WERI-Rb-1 (cell line): ENCODE measurements around the gene GOSR2.
"Not testable (repeated sequence)": the region's sequence is repeated elsewhere in the genome, so short reads cannot be mapped to it uniquely, and the experiment has no call there.

ENCODE experiments used
- DNase-seq: peaks from one replicate; pipeline ENCODE4 v3.0.0-alpha.2; 2020
- H3K27ac ChIP-seq: fragments of 250-450 bp; sonication (Bioruptor Pico); 2 replicates; pipeline ENCODE4 v1.5.1; 2020; ENCODE audit warnings: mild to moderate bottlenecking, moderate library complexity
- H3K27me3 ChIP-seq: fragments of 250-450 bp; sonication (Bioruptor Pico); 2 replicates; pipeline ENCODE4 v1.5.1; 2021; ENCODE audit warnings: mild to moderate bottlenecking, low read depth, moderate library complexity; ENCODE audit not compliant: insufficient read depth, severe bottlenecking
- H3K36me3 ChIP-seq: fragments of 250-450 bp; sonication (Bioruptor Pico); 2 replicates; pipeline ENCODE4 v1.5.1; 2020; ENCODE audit warnings: mild to moderate bottlenecking, moderate library complexity
- H3K4me3 ChIP-seq: 2 replicates; pipeline ENCODE4 v1.5.1; 2011; ENCODE audit warnings: low read depth, mild to moderate bottlenecking, control low read depth, low read length
- H3K9me3 ChIP-seq: fragments of 250-450 bp; sonication (Bioruptor Pico); 2 replicates; pipeline ENCODE4 v1.5.1; 2021; ENCODE audit warnings: mild to moderate bottlenecking, moderate library complexity; ENCODE audit not compliant: severe bottlenecking
- TF ChIP-seq, protein P1 (sequence below): IDR thresholded peaks from 2 replicates; pipeline ENCODE4 v1.5.1; 2011; ENCODE audit warnings: low read depth, mild to moderate bottlenecking, control low read depth, inconsistent platforms, low read length

GOSR2 gene

GRCh38 chr17:46916211-46916610 lies 6.7 kb upstream of the GOSR2 start:
- DNase-seq = no peak
- TF ChIP-seq, protein P1, sequence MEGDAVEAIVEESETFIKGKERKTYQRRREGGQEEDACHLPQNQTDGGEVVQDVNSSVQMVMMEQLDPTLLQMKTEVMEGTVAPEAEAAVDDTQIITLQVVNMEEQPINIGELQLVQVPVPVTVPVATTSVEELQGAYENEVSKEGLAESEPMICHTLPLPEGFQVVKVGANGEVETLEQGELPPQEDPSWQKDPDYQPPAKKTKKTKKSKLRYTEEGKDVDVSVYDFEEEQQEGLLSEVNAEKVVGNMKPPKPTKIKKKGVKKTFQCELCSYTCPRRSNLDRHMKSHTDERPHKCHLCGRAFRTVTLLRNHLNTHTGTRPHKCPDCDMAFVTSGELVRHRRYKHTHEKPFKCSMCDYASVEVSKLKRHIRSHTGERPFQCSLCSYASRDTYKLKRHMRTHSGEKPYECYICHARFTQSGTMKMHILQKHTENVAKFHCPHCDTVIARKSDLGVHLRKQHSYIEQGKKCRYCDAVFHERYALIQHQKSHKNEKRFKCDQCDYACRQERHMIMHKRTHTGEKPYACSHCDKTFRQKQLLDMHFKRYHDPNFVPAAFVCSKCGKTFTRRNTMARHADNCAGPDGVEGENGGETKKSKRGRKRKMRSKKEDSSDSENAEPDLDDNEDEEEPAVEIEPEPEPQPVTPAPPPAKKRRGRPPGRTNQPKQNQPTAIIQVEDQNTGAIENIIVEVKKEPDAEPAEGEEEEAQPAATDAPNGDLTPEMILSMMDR = no peak
- no peaks in the 10 kb centered on the region for H3K9me3 ChIP-seq
- H3K27me3 ChIP-seq = peaks cover 6% of the 10 kb centered on the region
- no peak overlapping the region for H3K27ac ChIP-seq
- no peaks in the 10 kb centered on the region for H3K36me3 ChIP-seq
- H3K4me3 ChIP-seq = no peak overlapping the region

GRCh38 chr17:46916623-46917022 lies 6.3 kb upstream of the GOSR2 start:
- no peak overlapping the region for H3K4me3 ChIP-seq
- TF ChIP-seq, protein P1 = no peak
- peaks cover 6% of the 10 kb centered on the region for H3K27me3 ChIP-seq
- H3K36me3 ChIP-seq = no peaks in the 10 kb centered on the region
- H3K27ac ChIP-seq = no peak overlapping the region
- DNase-seq = no peak
- no peaks in the 10 kb centered on the region for H3K9me3 ChIP-seq

- TF ChIP-seq, protein P1 = no peak
- Histone ChIP-seq H3K27me3 (peaks cover 5% of the 10 kb centered on the region), H3K4me3 (no peak overlapping the region), H3K27ac (no peak overlapping the region), H3K36me3 (no peaks in the 10 kb centered on the region), H3K9me3 (peaks cover 3% of the 10 kb centered on the region)
- no peak for DNase-seq
These were observed 5.9 kb upstream of the GOSR2 start for GRCh38 chr17:46917041-46917440.

GRCh38 chr17:46917516-46917915 lies 5.4 kb upstream of the GOSR2 start:
- DNase-seq = no peak

DNA sequence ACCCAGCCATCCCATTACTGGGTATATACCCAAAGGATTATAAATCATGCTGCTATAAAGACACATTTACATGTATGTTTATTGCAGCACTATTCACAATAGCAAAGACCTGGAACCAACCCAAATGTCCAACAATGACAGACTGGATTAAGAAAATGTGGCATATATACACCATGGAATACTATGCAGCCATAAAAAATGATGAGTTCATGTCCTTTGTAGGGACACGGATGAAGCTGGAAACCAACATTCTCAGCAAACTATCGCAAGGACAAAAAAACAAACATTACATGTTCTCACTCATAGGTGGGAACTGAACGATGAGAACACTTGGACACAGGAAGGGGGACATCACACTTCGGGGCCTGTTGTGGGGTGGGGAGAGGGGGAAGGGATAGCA lies 998 bp upstream of the GOSR2 start:
- not testable (repeated sequence) for H3K9me3 ChIP-seq, H3K4me3 ChIP-seq, H3K27me3 ChIP-seq, DNase-seq, H3K27ac ChIP-seq, H3K36me3 ChIP-seq

More at GRCh38 chr17:46917516-46917915, 5.4 kb upstream of the GOSR2 start:
- Histone ChIP-seq H3K27ac (no peak overlapping the region), H3K36me3 (no peaks in the 10 kb centered on the region), H3K9me3 (peaks cover 3% of the 10 kb centered on the region), H3K4me3 (no peak overlapping the region), H3K27me3 (peaks cover under 1% of the 10 kb centered on the region)
- TF ChIP-seq, protein P1 = no peak

DNA sequence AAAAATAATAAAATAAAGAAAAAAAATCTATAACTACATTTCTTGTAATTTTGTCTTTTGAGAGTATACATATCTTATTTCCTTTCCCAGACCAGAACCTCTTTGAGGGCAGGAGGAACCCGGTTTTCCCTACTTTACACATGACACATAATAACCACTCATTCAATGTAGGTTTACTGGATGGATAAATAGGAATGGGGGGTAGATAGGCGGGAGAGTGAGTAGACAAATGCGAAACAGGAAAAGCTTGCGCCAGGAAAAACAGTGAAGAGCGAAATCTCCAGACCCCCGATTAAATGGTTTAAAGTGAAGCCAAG lies 515 bp upstream of the GOSR2 start:
- no peaks in the 10 kb centered on the region; the same call in 1 of the 2 replicates for H3K36me3 ChIP-seq
- peak overlapping the region; percentile 68 for H3K4me3 ChIP-seq
- H3K27ac ChIP-seq = peak overlapping the region; percentile 98
- no peak for DNase-seq
- H3K27me3 ChIP-seq = no peaks in the 10 kb centered on the region
- TF ChIP-seq, protein P1 = no peak
- H3K9me3 ChIP-seq = peaks cover 3% of the 10 kb centered on the region
